SK-MEL-5 (cell line): ENCODE results near the gene SLC39A13. TPM values are rescaled to one million over a fixed set of nuclear protein-coding genes. Genes with fewer than 3 reads are reported as not detected.

Experiments used
- DNase-seq: peaks from one replicate; pipeline ENCODE4 v3.0.0-alpha.2; 2016; ENCODE audit warnings: low read depth, low spot score
- in situ Hi-C: cut with HindIII; loops from 2 replicates; pipeline ENCODE4 v1.10.0; 2016; ENCODE audit warnings: low sequenced_read_pairs, high pct_unique_total_duplicates, low pct_unique_long_range_greater_than_20kb
- total RNA-seq: library from RNA; depleted of rRNA; stranded (reverse); fragments of >200 nt; shearing (Covaris generic); gene quantifications from 2 replicates; pipeline ENCODE4 v1.2.3, GENCODE V29; 2014

The SLC39A13 gene
- total RNA-seq, 1 experiment from 2014 or later: 34.9 TPM

GRCh38 chr11:47394322-47395222 lies 13.8 kb upstream of the SLC39A13 start:
- in situ Hi-C loops: no loop called here
- no peak for DNase-seq

- DNase-seq: no peak
- in situ Hi-C loops: no loop called here
These were observed 13.0 kb upstream of the SLC39A13 start for GRCh38 chr11:47395223-47396048.

- in situ Hi-C loops: no loop called here
These were observed 12.4 kb upstream of the SLC39A13 start for GRCh38 chr11:47396049-47396320.

GRCh38 chr11:47398011-47398410 lies 10.4 kb upstream of the SLC39A13 start:
- DNase-seq: no peak
- in situ Hi-C loops: no loop called here

More at GRCh38 chr11:47396049-47396320, 12.4 kb upstream of the SLC39A13 start:
- DNase-seq: no peak

GRCh38 chr11:47398551-47398950 lies 9.8 kb upstream of the SLC39A13 start:
- in situ Hi-C loops: no loop called here
- DNase-seq: no peak

- no peak for DNase-seq
- in situ Hi-C loops: no loop called here
These were observed 8.3 kb upstream of the SLC39A13 start for GRCh38 chr11:47399860-47400767.

- in situ Hi-C loops: no loop called here
- no peak for DNase-seq
These were observed 7.6 kb upstream of the SLC39A13 start for GRCh38 chr11:47400768-47401279.

GRCh38 chr11:47403135-47403534 lies 5.3 kb upstream of the SLC39A13 start:
- in situ Hi-C loops: no loop called here
- no peak for DNase-seq

GRCh38 chr11:47403571-47403970 lies 4.8 kb upstream of the SLC39A13 start:
- in situ Hi-C loops: no loop called here
- no peak for DNase-seq

- in situ Hi-C loops: no loop called here
- DNase-seq: no peak
These were observed 1.3 kb upstream of the SLC39A13 start for GRCh38 chr11:47406896-47407745.

GRCh38 chr11:47408598-47409439 lies 429 bp downstream of the SLC39A13 start:
- in situ Hi-C loops: no loop called here
- DNase-seq: peak; percentile 37

- DNase-seq: no peak
- in situ Hi-C loops: no loop called here
These were observed 1.3 kb downstream of the SLC39A13 start for GRCh38 chr11:47409440-47410369.

- in situ Hi-C loops: no loop called here
These were observed 2.2 kb downstream of the SLC39A13 start for GRCh38 chr11:47410370-47411264.

More at GRCh38 chr11:47410370-47411264, 2.2 kb downstream of the SLC39A13 start:
- no peak for DNase-seq
